ENCODE data around the gene RALBP1.

The RALBP1 gene

DNA sequence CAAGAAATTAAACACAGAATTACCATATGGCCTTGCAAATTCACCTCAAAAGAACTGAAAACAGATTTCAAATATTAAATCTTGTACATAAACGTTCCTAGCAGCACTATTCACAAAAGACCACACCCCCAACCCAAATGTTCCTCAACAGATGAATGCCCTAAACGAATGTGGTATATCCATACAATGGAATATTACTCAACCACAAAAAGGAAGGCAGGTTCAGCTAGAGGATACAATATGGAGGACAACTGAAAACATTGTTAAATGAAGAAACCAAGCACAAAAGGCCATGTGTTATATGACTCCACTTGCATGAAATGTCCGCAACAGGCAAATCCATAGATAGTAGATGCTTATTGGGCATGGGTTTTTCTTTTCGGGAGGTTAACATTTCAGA is 77.3 kb downstream of the RALBP1 start:
- DNase-seq, result no peak

DNA sequence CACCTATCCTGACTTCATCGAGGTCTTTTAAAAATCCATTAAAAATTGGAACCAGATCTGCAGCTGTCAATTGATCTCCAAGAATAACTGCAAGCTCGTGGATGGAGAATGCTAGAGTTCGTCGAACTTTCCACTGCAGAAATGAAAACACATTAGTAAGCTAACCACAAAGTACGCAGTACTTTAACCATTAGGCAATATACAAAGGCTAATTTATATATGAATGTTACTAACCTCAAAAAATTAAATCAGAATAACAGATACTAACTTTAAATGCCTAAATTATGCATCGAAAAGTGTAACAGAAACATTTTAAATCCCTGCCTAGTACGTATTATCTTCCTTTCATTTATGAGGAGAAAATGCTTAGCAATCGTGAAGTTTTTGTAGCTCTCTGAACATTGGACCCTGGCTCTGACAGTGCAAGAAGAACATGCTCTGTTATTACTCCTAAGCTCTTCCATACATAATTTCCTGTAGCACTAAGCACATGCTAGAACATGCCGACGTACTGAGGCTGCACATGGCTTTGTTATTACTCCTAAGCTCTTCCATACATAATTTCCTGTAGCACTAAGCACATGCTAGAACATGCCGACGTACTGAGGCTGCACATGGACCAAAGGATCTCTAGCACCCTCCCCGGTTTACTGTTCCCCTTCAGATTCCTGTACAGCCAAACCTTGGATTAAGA is 82.1 kb downstream of the RALBP1 start:
- no peak for DNase-seq

DNA sequence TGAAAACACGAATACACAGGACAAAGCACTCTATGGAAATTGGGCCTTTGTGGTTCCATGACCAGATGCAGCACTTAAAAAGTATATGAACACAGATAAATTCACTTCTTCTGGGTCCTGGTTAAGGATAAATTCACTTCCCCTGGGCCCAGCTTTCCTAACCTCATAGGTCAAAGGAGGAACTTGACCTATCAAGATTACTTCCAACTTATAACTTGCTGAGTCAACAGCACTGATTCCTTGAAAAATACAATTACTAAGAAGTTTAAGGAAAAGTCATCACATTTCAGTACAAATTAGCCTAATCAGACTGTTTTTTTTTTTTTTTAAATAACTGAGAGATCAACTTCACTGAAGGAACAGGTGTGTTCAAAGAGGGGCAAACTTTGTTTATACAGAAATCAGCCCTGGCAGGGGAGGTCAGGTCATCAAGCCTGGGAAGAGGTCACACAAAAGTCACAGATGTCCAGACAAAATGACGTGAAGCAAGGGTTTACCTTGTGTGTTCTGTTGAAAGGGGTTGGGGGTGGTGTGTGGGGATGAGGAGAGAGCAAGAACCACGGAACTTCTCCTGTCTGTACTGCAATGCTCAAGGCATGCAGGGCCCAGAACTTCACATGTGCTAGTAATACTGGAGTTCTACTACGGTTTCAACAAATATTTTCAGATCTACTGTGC is 83.2 kb downstream of the RALBP1 start:
- DNase-seq, result no peak

DNA sequence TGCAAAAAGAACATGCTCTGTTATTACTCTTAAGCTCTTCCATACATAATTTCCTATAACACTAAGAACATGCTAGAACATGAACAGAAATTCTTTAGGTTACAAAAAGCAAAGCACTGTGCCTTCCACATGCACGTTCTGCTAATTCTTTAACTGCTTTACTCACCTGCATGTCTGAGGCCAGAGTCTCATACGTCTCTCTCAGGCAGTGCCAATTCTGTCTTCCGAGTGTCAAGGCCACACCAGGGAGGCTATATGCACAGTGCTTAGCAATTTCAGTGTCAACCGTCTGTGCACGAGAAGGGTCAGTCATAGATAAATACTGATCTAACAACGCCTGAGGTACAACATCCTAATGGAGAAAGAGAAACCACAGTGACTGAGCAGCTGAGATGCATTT is 83.9 kb downstream of the RALBP1 start:
- no peak for DNase-seq

DNA sequence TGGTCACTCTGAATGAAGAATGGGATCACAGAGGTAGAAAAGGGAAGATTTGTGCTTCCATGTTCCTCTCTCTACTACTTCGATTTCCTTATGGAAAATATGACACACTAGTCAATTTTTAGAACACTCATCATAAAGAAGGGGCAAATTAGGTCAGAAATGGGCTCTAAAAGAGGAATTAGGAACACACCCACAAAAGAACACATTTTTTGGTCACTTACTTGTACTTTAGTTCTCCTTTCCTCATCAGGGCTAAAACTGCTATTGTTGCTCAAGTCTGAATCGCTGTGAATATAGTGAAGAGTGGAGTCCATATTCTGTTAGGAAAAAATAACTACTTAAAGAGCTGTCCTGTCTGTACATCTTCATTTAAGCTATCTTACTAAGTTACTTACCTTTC is 86.4 kb downstream of the RALBP1 start:
- DNase-seq, result no peak

- DNase-seq, result no peak
Measured at GRCh38 chr18:9562584-9562983, 87.3 kb downstream of the RALBP1 start.

- DNase-seq, result no peak
Measured at GRCh38 chr18:9563331-9563730, 88.0 kb downstream of the RALBP1 start.

GRCh38 chr18:9565407-9565806 is 90.1 kb downstream of the RALBP1 start:
- no peak for DNase-seq

DNA sequence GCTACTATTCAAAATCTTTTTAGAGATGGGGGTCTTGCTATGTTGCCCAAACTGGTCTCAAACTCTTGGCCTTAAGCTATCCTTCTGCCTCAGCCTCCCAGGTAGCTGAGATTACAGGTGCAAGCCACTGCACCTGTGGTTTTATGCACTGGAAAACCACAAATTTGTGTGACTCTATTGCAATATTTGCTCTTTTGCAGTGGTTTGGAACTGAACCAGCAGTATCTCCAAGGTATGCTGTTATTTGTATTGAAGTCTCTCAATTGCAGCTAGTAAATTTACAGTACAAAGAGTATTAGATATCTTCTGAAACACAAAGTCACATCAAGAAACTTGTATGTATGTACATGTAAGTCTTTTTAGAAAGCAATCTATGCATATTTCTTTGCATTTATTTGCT is 92.9 kb downstream of the RALBP1 start:
- DNase-seq, result no peak

DNA sequence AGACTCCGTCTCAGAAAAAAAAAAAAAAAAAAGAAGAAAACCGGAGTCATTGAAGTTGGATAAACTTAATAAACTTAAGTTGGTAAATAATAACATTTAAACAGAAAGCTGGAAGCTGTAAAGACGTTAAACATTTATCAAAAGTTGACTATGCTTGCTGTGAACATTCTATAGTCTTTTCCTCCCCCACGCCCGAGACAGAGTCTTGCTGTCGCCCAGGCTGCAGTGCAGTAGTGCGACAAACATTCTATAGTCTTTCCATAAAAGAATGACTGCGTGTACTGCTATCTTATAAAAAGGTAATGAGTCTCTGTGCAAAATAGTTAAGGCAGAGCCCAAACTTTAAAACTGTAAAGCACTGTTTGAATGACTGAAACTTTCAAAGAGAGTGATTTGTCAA is 93.9 kb downstream of the RALBP1 start:
- DNase-seq, result no peak

DNA sequence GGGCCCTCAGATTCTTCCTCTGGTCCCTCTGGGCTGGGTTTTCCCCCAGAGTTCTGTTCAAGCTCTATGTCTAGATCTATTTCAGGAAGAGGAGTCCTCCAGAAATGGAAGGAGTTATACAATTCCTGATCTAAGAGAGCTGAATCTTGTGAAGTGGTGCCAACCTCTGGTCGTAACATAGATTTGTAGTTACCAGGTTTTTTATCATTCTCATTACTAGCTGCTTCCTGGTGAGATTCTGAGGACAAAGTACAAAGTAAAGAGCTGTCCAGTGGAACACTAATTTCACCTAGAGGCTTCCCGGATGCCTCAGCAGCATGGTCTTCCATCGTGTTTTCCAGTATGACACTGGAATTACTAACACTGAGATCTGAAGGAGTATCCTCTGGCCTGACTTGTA is 94.9 kb downstream of the RALBP1 start:
- DNase-seq, result no peak

DNA sequence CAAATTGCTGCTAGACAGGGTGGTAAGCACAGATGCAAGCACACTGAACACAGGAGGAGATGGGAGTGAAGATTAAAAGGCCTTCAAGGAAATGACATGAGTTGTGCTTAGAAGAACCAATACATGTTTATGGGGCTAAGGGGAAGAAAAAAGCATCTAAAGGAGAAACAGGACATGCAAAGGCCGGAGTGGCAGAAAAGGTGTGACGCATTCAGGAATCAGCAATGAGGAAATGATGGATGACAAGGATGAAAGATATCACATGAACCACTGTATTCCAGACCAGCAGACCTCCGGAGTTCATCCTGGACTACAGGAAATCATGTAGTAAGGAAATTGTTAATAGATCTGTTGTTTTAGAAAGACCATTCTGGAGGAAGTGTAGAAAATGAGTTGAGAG is 96.2 kb downstream of the RALBP1 start:
- no peak for DNase-seq

GRCh38 chr18:9574473-9575115 is 99.3 kb downstream of the RALBP1 start:
- no peak for DNase-seq

GRCh38 chr18:9575558-9575957 is 100.2 kb downstream of the RALBP1 start:
- DNase-seq, result no peak

DNA sequence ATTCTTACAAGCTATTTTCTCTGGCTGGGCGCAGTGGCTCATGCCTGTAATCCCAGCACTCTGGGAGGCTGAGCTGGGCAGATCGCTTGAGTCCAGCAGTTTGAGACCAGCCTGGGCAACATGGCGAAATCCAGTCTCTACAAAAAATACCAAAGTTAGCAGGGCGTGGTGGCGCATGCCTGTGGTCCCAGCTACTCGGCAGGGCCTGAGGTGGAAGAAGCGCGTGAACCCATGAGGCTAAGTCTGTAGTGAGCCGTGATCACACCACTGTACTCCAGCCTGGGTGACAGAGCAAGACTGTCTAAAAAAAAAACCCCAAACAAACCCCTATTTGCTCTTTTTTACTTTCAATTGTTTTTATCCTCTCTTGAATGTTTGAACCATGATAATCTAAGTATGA is 102.0 kb downstream of the RALBP1 start:
- no peak for DNase-seq

- no peak for DNase-seq
Measured at GRCh38 chr18:9578306-9578705, 103.0 kb downstream of the RALBP1 start.

- no peak for DNase-seq
Measured at GRCh38 chr18:9581667-9582066, 106.4 kb downstream of the RALBP1 start.

- DNase-seq, result no peak
Measured at GRCh38 chr18:9586814-9587213, 111.5 kb downstream of the RALBP1 start.

Data from bone marrow (tissue), 2 donors.